Neural progenitor cell (in vitro differentiated cells): ENCODE data around the gene MRPL19. TPM values are rescaled to one million over a fixed set of nuclear protein-coding genes. Genes with fewer than 3 reads are reported as not detected.

Experiments used
- DNase-seq: peaks from one replicate; pipeline ENCODE4 v3.0.0-alpha.2; 2016; ENCODE audit warnings: low spot score
- H2AFZ ChIP-seq: fragments of 200-600 bp; sonication (generic); replicated peaks from 2 replicates; pipeline ENCODE4 v1.6.1; 2016; ENCODE audit warnings: antibody characterized with exemption
- H3F3A ChIP-seq: fragments of 200-600 bp; sonication (generic); 2 replicates; pipeline ENCODE4 v1.6.1; 2016; ENCODE audit warnings: antibody characterized with exemption, low read depth
- H3K27ac ChIP-seq: fragments of 200-600 bp; sonication (generic); 2 replicates; pipeline ENCODE4 v1.5.1; 2016; ENCODE audit warnings: mild to moderate bottlenecking
- H3K27me3 ChIP-seq: fragments of 200-600 bp; sonication (generic); 2 replicates; pipeline ENCODE4 v1.6.1; 2016; ENCODE audit warnings: mild to moderate bottlenecking, moderate library complexity
- H3K36me3 ChIP-seq: fragments of 200-600 bp; sonication (generic); 2 replicates; pipeline ENCODE4 v1.5.1; 2016
- H3K4me1 ChIP-seq: fragments of 200-600 bp; sonication (generic); 2 replicates; pipeline ENCODE4 v1.6.1; 2016; ENCODE audit warnings: mixed run types
- H3K4me2 ChIP-seq: fragments of 200-600 bp; sonication (generic); 2 replicates; pipeline ENCODE4 v1.6.1; 2016
- H3K4me3 ChIP-seq: fragments of 200-600 bp; sonication (generic); 2 replicates; pipeline ENCODE4 v1.5.1; 2016
- H3K79me2 ChIP-seq: fragments of 200-600 bp; sonication (generic); 2 replicates; pipeline ENCODE4 v1.6.1; 2016; ENCODE audit warnings: low read depth
- H3K9ac ChIP-seq: fragments of 200-600 bp; sonication (generic); 2 replicates; pipeline ENCODE4 v1.6.1; 2016
- H3K9me3 ChIP-seq: fragments of 200-600 bp; sonication (generic); 2 replicates; pipeline ENCODE4 v1.5.1; 2016; ENCODE audit warnings: low read depth
- H4K20me1 ChIP-seq: fragments of 200-600 bp; sonication (generic); 2 replicates; pipeline ENCODE4 v1.6.1; 2016; ENCODE audit warnings: low read depth
- H3K27ac Mint-ChIP-seq: 3 replicates; pipeline ENCODE4 v1.8.0; 2021; ENCODE audit warnings: mixed read lengths
- H3K27me3 Mint-ChIP-seq: 2 replicates; pipeline ENCODE4 v1.8.0; 2022; ENCODE audit warnings: low read depth, mild to moderate bottlenecking, inconsistent platforms, moderate library complexity, mixed read lengths; ENCODE audit not compliant: insufficient read depth
- H3K36me3 Mint-ChIP-seq: 3 replicates; pipeline ENCODE4 v1.8.0; 2021; ENCODE audit warnings: mixed read lengths
- H3K4me1 Mint-ChIP-seq: 3 replicates; pipeline ENCODE4 v1.8.0; 2021; ENCODE audit warnings: mixed read lengths
- H3K4me3 Mint-ChIP-seq: 3 replicates; pipeline ENCODE4 v1.8.0; 2021; ENCODE audit warnings: mild to moderate bottlenecking, moderate library complexity, mixed read lengths
- H3K9me3 Mint-ChIP-seq: 3 replicates; pipeline ENCODE4 v1.8.0; 2020; ENCODE audit warnings: mixed read lengths
- CTCF ChIP-seq: fragments of 200-600 bp; sonication (generic); IDR thresholded peaks from 2 replicates; pipeline ENCODE4 v1.5.1; 2017; ENCODE audit warnings: antibody characterized with exemption, mild to moderate bottlenecking
- EZH2 ChIP-seq: fragments of 200-600 bp; sonication (generic); IDR thresholded peaks from 2 replicates; pipeline ENCODE4 v1.6.1; 2017; ENCODE audit warnings: antibody characterized with exemption, mild to moderate bottlenecking, moderate library complexity
- EZH2phosphoT487 ChIP-seq: fragments of 200-600 bp; sonication (generic); IDR thresholded peaks from 2 replicates; pipeline ENCODE4 v1.6.1; 2017; ENCODE audit warnings: antibody characterized with exemption
- total RNA-seq: library from RNA; depleted of rRNA; stranded (reverse); fragments of >200 nt; gene quantifications from 2 replicates; pipeline ENCODE4 v1.2.3, GENCODE V29; 2015; ENCODE audit warnings: low replicate concordance

The MRPL19 gene
- total RNA-seq, 1 donor from 2014 or later, result 80.4 TPM

GRCh38 chr2:75608684-75609333 lies 37.8 kb upstream of the MRPL19 start:
- H3K4me3 Mint-ChIP-seq, result peak overlapping the region; percentile 73
- H3K4me1 Mint-ChIP-seq, result peaks cover 55% of the 10 kb centered on the region
- Histone ChIP-seq H3K27me3 (peaks cover 5% of the 10 kb centered on the region), H3K4me2 (peak overlapping the region; percentile 81), H3K9ac (no peak overlapping the region), H3K79me2 (no peaks in the 10 kb centered on the region), H3K36me3 (no peaks in the 10 kb centered on the region), H3K9me3 (no peaks in the 10 kb centered on the region), H4K20me1 (no peaks in the 10 kb centered on the region), H3K4me3 (peak overlapping the region; percentile 51), H3F3A (peaks cover 8% of the 10 kb centered on the region), H3K27ac (no peak overlapping the region), H2AFZ (peak overlapping the region; percentile 90), H3K4me1 (peaks cover 18% of the 10 kb centered on the region)
- peaks cover 15% of the 10 kb centered on the region for H3K9me3 Mint-ChIP-seq
- TF ChIP-seq EZH2phosphoT487 (no peak), CTCF (peak; percentile 98)
- H3K27ac Mint-ChIP-seq, result peak overlapping the region; percentile 98
- peaks cover 19% of the 10 kb centered on the region for H3K27me3 Mint-ChIP-seq
- H3K36me3 Mint-ChIP-seq, result peaks cover 3% of the 10 kb centered on the region
- peak; percentile 83 for DNase-seq

- Histone ChIP-seq H3K4me3 (no peak overlapping the region), H3K79me2 (no peaks in the 10 kb centered on the region), H3F3A (peaks cover 8% of the 10 kb centered on the region), H3K9ac (no peak overlapping the region), H3K4me1 (peaks cover 18% of the 10 kb centered on the region), H3K9me3 (no peaks in the 10 kb centered on the region), H2AFZ (no peak overlapping the region), H3K27ac (no peak overlapping the region), H3K4me2 (no peak overlapping the region), H4K20me1 (no peaks in the 10 kb centered on the region), H3K27me3 (peaks cover 5% of the 10 kb centered on the region), H3K36me3 (no peaks in the 10 kb centered on the region)
- Mint-ChIP-seq H3K4me1 (peaks cover 52% of the 10 kb centered on the region), H3K27me3 (peaks cover 19% of the 10 kb centered on the region), H3K4me3 (peak overlapping the region; percentile 73), H3K9me3 (peaks cover 15% of the 10 kb centered on the region), H3K27ac (peak overlapping the region; percentile 98), H3K36me3 (peaks cover 5% of the 10 kb centered on the region)
- TF ChIP-seq EZH2 (no peak), EZH2phosphoT487 (no peak), CTCF (no peak)
- DNase-seq, result no peak
Observed at GRCh38 chr2:75609334-75609689, 37.3 kb upstream of the MRPL19 start.

- Mint-ChIP-seq H3K27ac (peak overlapping the region; percentile 8), H3K27me3 (peaks cover 16% of the 10 kb centered on the region), H3K4me1 (peaks cover 46% of the 10 kb centered on the region), H3K4me3 (no peak overlapping the region), H3K9me3 (peaks cover 13% of the 10 kb centered on the region), H3K36me3 (peaks cover 5% of the 10 kb centered on the region)
- Histone ChIP-seq H3K27ac (no peak overlapping the region), H3K4me2 (no peak overlapping the region), H3K36me3 (no peaks in the 10 kb centered on the region), H3F3A (peaks cover 8% of the 10 kb centered on the region), H3K27me3 (peaks cover 5% of the 10 kb centered on the region), H4K20me1 (no peaks in the 10 kb centered on the region), H3K79me2 (no peaks in the 10 kb centered on the region), H3K4me3 (no peak overlapping the region), H2AFZ (no peak overlapping the region), H3K9ac (no peak overlapping the region), H3K9me3 (no peaks in the 10 kb centered on the region), H3K4me1 (peaks cover 18% of the 10 kb centered on the region)
- DNase-seq, result no peak
- TF ChIP-seq EZH2, result no peak
- TF ChIP-seq EZH2phosphoT487, result no peak
- TF ChIP-seq CTCF, result no peak
Observed at GRCh38 chr2:75609937-75610508, 36.6 kb upstream of the MRPL19 start.
